Measurements from ENCODE around the gene MUC21.

DNA sequence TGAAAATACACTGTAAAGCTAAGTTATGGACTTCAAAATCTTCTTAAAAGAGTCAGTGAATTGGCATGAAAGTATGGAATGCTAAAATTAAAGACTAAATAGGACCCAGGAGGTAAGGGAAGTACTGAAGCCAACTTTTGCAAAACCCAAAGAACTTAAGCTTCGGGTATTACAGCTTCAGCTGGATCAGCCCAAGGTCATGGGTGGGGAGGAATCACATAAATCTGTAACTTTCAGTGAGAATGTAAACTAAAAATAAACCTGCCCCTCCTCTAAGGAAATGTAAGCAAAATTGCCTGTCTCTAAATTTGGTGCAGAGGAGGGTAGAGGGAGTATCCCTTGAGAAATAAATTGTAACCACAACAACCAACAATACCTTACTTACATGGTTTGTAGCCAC lies 4.4 kb upstream of the MUC21 start:
- TF ChIP-seq, protein P1, sequence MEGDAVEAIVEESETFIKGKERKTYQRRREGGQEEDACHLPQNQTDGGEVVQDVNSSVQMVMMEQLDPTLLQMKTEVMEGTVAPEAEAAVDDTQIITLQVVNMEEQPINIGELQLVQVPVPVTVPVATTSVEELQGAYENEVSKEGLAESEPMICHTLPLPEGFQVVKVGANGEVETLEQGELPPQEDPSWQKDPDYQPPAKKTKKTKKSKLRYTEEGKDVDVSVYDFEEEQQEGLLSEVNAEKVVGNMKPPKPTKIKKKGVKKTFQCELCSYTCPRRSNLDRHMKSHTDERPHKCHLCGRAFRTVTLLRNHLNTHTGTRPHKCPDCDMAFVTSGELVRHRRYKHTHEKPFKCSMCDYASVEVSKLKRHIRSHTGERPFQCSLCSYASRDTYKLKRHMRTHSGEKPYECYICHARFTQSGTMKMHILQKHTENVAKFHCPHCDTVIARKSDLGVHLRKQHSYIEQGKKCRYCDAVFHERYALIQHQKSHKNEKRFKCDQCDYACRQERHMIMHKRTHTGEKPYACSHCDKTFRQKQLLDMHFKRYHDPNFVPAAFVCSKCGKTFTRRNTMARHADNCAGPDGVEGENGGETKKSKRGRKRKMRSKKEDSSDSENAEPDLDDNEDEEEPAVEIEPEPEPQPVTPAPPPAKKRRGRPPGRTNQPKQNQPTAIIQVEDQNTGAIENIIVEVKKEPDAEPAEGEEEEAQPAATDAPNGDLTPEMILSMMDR (IDR thresholded peaks at IDR 0.05), result no peak
- no peak for TF ChIP-seq ZFX (IDR thresholded peaks at IDR 0.05; ENCODE audit: borderline replicate concordance)
